GM12878 (cell line): Measurements from ENCODE around the gene TMEM235. TPM values are rescaled to one million over a fixed set of nuclear protein-coding genes. Genes with fewer than 3 reads are reported as not detected.

Experiments
- ETV6 ChIP-seq, 2 experiments: fragments of 450-650 bp in 1 of 2; IDR thresholded peaks in 1 of 2; conservative IDR thresholded peaks in 1 of 2; 2 replicates each; pipeline ENCODE4 v1.6.1; 2014; ENCODE audit warnings: antibody characterized with exemption in 1 of 2, borderline replicate concordance in 1 of 2, low read depth in 1 of 2, mild to moderate bottlenecking in 1 of 2, moderate library complexity in 1 of 2
- IKZF2 ChIP-seq, 2 experiments: fragments of 450-650 bp; IDR thresholded peaks; 2 replicates each; pipeline ENCODE4 v1.6.1; 2017; ENCODE audit warnings: mild to moderate bottlenecking in 2 of 2, moderate library complexity in 2 of 2
- NBN ChIP-seq: fragments of 450-650 bp; IDR thresholded peaks from 2 replicates; pipeline ENCODE4 v1.6.1; 2016
- NFIC ChIP-seq: IDR thresholded peaks from 2 replicates; pipeline ENCODE4 v1.6.1; 2012; ENCODE audit warnings: low read depth, mild to moderate bottlenecking, inconsistent platforms, low read length, moderate library complexity
- STAT1 ChIP-seq: fragments of 450-650 bp; conservative IDR thresholded peaks from 2 replicates; pipeline ENCODE4 v1.6.1; 2014; ENCODE audit warnings: antibody characterized with exemption, mild to moderate bottlenecking
- YY1 ChIP-seq: IDR thresholded peaks from 2 replicates; pipeline ENCODE4 v1.6.1; 2011; ENCODE audit warnings: low read depth, mild to moderate bottlenecking, low read length
- polyA plus RNA-seq, 11 experiments: library from polyadenylated mRNA; depleted of rRNA in 4 of 11; unstranded in 6 of 11; stranded (reverse) in 5 of 11; fragments of >200 nt; fragmentation: Nextera tagmentation in 4 of 11; fragmentation: Illumina TruSeq in 1 of 11; extraction: Ambion mirVana in 4 of 11; extraction: Trizol in 1 of 11; gene quantifications; 1 replicate in 1 of 11; 2 replicates in 10 of 11; pipeline versions ENCODE4 v1.2.1 to v1.2.3, GENCODE V29; 2011 to 2016; ENCODE audit warnings: inconsistent platforms in 2 of 11, missing spikeins in 2 of 11, low read depth in 1 of 11
- small RNA-seq: library from RNA; depleted of rRNA; stranded (forward); fragments of <200 nt; gene quantifications from one replicate; pipeline ENCODE3, GENCODE V24; 2014
- total RNA-seq, 4 experiments: library from RNA; depleted of rRNA in 3 of 4; stranded (reverse); fragments of >200 nt in 3 of 4; fragmentation: Illumina TruSeq in 1 of 4; extraction: Trizol in 1 of 4; gene quantifications; 2 replicates each; pipeline versions ENCODE4 v1.2.1 to v1.2.3, GENCODE V29; 2013 to 2021
- TF ChIP-seq, protein P1 (sequence below): fragments of 150-350 bp; IDR thresholded peaks from 2 replicates; pipeline ENCODE4 v1.6.1; 2014; ENCODE audit warnings: mild to moderate bottlenecking, low read depth, low read length
- TF ChIP-seq, protein P2 (sequence below): IDR thresholded peaks from 2 replicates; pipeline ENCODE4 v1.6.1; 2012; ENCODE audit warnings: mild to moderate bottlenecking, low read depth, low read length
- TF ChIP-seq, protein P3 (sequence below): fragments of 450-650 bp; IDR thresholded peaks from 2 replicates; pipeline ENCODE4 v1.6.1; 2016; ENCODE audit warnings: mild to moderate bottlenecking

TMEM235 gene
- total and polyA plus RNA-seq, 10 of the 15 experiments (the other 5 are each of a cell fraction or from before 2014, with no cell fraction given): not detected

DNA sequence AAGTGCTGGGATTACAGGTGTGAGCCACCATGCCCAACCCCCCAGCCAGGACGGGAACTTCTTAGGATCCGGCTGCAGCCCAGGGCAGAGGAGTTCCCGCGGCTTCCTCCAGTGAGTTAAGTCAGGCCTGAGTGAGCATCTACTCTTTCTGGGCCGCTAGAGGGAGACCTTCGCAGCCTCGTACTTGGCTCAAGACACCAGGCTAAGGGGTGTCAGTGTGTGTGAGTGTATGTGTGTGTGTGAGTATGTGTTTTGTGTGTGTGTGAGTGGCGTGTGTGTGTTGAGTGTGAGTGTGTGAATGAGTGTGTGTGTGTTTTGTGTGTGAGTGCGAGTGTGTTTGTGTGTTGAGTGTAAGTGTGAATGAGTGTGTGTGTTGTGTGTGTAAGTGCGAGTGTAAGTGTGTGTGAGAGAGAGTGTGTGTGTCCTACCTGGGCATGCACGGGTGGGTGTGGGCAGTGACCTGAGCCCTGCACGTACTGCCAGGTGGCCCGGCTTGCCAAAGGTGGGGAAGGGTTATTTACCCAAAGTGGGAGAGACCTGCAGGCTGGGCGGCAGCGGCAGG, 58.5 kb downstream of the TMEM235 start (continued):
- TF ChIP-seq, protein P1, sequence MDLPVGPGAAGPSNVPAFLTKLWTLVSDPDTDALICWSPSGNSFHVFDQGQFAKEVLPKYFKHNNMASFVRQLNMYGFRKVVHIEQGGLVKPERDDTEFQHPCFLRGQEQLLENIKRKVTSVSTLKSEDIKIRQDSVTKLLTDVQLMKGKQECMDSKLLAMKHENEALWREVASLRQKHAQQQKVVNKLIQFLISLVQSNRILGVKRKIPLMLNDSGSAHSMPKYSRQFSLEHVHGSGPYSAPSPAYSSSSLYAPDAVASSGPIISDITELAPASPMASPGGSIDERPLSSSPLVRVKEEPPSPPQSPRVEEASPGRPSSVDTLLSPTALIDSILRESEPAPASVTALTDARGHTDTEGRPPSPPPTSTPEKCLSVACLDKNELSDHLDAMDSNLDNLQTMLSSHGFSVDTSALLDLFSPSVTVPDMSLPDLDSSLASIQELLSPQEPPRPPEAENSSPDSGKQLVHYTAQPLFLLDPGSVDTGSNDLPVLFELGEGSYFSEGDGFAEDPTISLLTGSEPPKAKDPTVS: 0 out of 2 replicates have a peak, but pooled peaks have one; percentile 24
- TF ChIP-seq IKZF2 (IDR thresholded peaks at IDR 0.05) (peak; percentile 70 to 75; a peak in 3 of 4 replicates), NBN (peak; percentile 99), YY1 (0 out of 2 replicates have a peak, but pooled peaks have one; percentile 54), NFIC (no peak), ETV6 (conservative IDR thresholded peaks at IDR 0.05 in 1 of 2, IDR thresholded peaks at IDR 0.05 in 1 of 2; ENCODE audit: borderline replicate concordance in 1 of 2, low read depth in 1 of 2) (no peak), STAT1 (no peak)
- TF ChIP-seq, protein P2, sequence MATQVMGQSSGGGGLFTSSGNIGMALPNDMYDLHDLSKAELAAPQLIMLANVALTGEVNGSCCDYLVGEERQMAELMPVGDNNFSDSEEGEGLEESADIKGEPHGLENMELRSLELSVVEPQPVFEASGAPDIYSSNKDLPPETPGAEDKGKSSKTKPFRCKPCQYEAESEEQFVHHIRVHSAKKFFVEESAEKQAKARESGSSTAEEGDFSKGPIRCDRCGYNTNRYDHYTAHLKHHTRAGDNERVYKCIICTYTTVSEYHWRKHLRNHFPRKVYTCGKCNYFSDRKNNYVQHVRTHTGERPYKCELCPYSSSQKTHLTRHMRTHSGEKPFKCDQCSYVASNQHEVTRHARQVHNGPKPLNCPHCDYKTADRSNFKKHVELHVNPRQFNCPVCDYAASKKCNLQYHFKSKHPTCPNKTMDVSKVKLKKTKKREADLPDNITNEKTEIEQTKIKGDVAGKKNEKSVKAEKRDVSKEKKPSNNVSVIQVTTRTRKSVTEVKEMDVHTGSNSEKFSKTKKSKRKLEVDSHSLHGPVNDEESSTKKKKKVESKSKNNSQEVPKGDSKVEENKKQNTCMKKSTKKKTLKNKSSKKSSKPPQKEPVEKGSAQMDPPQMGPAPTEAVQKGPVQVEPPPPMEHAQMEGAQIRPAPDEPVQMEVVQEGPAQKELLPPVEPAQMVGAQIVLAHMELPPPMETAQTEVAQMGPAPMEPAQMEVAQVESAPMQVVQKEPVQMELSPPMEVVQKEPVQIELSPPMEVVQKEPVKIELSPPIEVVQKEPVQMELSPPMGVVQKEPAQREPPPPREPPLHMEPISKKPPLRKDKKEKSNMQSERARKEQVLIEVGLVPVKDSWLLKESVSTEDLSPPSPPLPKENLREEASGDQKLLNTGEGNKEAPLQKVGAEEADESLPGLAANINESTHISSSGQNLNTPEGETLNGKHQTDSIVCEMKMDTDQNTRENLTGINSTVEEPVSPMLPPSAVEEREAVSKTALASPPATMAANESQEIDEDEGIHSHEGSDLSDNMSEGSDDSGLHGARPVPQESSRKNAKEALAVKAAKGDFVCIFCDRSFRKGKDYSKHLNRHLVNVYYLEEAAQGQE: no peak
- TF ChIP-seq, protein P3, sequence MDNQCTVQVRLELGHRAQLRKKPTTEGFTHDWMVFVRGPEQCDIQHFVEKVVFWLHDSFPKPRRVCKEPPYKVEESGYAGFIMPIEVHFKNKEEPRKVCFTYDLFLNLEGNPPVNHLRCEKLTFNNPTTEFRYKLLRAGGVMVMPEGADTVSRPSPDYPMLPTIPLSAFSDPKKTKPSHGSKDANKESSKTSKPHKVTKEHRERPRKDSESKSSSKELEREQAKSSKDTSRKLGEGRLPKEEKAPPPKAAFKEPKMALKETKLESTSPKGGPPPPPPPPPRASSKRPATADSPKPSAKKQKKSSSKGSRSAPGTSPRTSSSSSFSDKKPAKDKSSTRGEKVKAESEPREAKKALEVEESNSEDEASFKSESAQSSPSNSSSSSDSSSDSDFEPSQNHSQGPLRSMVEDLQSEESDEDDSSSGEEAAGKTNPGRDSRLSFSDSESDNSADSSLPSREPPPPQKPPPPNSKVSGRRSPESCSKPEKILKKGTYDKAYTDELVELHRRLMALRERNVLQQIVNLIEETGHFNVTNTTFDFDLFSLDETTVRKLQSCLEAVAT: peak; percentile 94

Small RNA genes within 50 kb of the gene (small RNA-seq; reads per million reads assigned to genes)
- gene AC087645.1: not detected

Other genes starting within 250 kb of the TMEM235 start
Only the 7 nearest of the 9 such genes appear.
- 104 and 117 TPM in 2 replicates for gene TMC6, start 102.9 kb upstream of the TMEM235 start, total RNA-seq (2014; rRNA removed)
- gene TMC6, start 102.9 kb upstream of the TMEM235 start, total RNA-seq (2014; rRNA removed; fragmentation: Illumina TruSeq; extraction: Trizol): 34.2 and 39.1 TPM in 2 replicates
- 206 and 232 TPM in 2 replicates for gene TMC6, start 102.9 kb upstream of the TMEM235 start, total RNA-seq (2021)
- 25.6 and 38.0 TPM in 2 replicates for gene TMC6, start 102.9 kb upstream of the TMEM235 start, polyA plus RNA-seq (2011; rRNA removed)
- 2.0 and 20.0 TPM in 2 replicates for gene TMC6, start 102.9 kb upstream of the TMEM235 start, polyA plus RNA-seq (2014; fragmentation: Illumina TruSeq; extraction: Trizol)
- 10 to 100 TPM in 1 of 2 experiments, 1 to 10 TPM in 1; 1.9 to 11.5 TPM for gene TMC6, start 102.9 kb upstream of the TMEM235 start, polyA plus RNA-seq (2014; fragmentation: Nextera tagmentation; extraction: Ambion mirVana)
- 136 and 153 TPM in 2 replicates for gene TMC6, start 102.9 kb upstream of the TMEM235 start, polyA plus RNA-seq (2014; rRNA removed)
- 10 to 100 TPM; 82.0 to 94.4 TPM for gene TMC6, start 102.9 kb upstream of the TMEM235 start, polyA plus RNA-seq (2016; fragmentation: Nextera tagmentation; extraction: Ambion mirVana)
- gene TMC8, start 100.9 kb upstream of the TMEM235 start, total RNA-seq (2014; rRNA removed): 40.9 and 41.9 TPM in 2 replicates
- gene TMC8, start 100.9 kb upstream of the TMEM235 start, total RNA-seq (2014; rRNA removed; fragmentation: Illumina TruSeq; extraction: Trizol): 22.2 and 25.4 TPM in 2 replicates
- 120 and 128 TPM in 2 replicates for gene TMC8, start 100.9 kb upstream of the TMEM235 start, total RNA-seq (2021)
- gene TMC8, start 100.9 kb upstream of the TMEM235 start, polyA plus RNA-seq (2011; rRNA removed): 19.5 and 36.5 TPM in 2 replicates
- gene TMC8, start 100.9 kb upstream of the TMEM235 start, polyA plus RNA-seq (2014; fragmentation: Illumina TruSeq; extraction: Trizol): 16.7 and 45.9 TPM in 2 replicates
- 1 to 10 TPM; 2.7 to 8.4 TPM for gene TMC8, start 100.9 kb upstream of the TMEM235 start, polyA plus RNA-seq (2014; fragmentation: Nextera tagmentation; extraction: Ambion mirVana)
- gene TMC8, start 100.9 kb upstream of the TMEM235 start, polyA plus RNA-seq (2014; rRNA removed): 118 and 129 TPM in 2 replicates
- 10 to 100 TPM; 38.2 to 48.1 TPM for gene TMC8, start 100.9 kb upstream of the TMEM235 start, polyA plus RNA-seq (2016; fragmentation: Nextera tagmentation; extraction: Ambion mirVana)
- 2.1 and 5.9 TPM in 2 replicates for gene C17orf99, start 85.2 kb upstream of the TMEM235 start, total RNA-seq (2014; rRNA removed)
- gene C17orf99, start 85.2 kb upstream of the TMEM235 start, total RNA-seq (2014; rRNA removed; fragmentation: Illumina TruSeq; extraction: Trizol): 1.6 and 1.9 TPM in 2 replicates
- 3.1 and 4.4 TPM in 2 replicates for gene C17orf99, start 85.2 kb upstream of the TMEM235 start, total RNA-seq (2021)
- 2.2 and 3.5 TPM in 2 replicates for gene C17orf99, start 85.2 kb upstream of the TMEM235 start, polyA plus RNA-seq (2011; rRNA removed)
- gene C17orf99, start 85.2 kb upstream of the TMEM235 start, polyA plus RNA-seq (2014; fragmentation: Illumina TruSeq; extraction: Trizol): 0.22 and 1.4 TPM in 2 replicates
- gene C17orf99, start 85.2 kb upstream of the TMEM235 start, polyA plus RNA-seq (2014; fragmentation: Nextera tagmentation; extraction: Ambion mirVana): under 1 TPM; 0.20 to 0.48 TPM
- gene C17orf99, start 85.2 kb upstream of the TMEM235 start, polyA plus RNA-seq (2014; rRNA removed): 4.8 and 5.6 TPM in 2 replicates
- 1 to 10 TPM; 3.0 to 4.5 TPM for gene C17orf99, start 85.2 kb upstream of the TMEM235 start, polyA plus RNA-seq (2016; fragmentation: Nextera tagmentation; extraction: Ambion mirVana)
- gene SYNGR2, start 63.0 kb upstream of the TMEM235 start, total RNA-seq (2014; rRNA removed): 189 and 212 TPM in 2 replicates
- 112 and 126 TPM in 2 replicates for gene SYNGR2, start 63.0 kb upstream of the TMEM235 start, total RNA-seq (2014; rRNA removed; fragmentation: Illumina TruSeq; extraction: Trizol)
- gene SYNGR2, start 63.0 kb upstream of the TMEM235 start, total RNA-seq (2021): 291 and 310 TPM in 2 replicates
- gene SYNGR2, start 63.0 kb upstream of the TMEM235 start, polyA plus RNA-seq (2011; rRNA removed): 134 and 329 TPM in 2 replicates
- 69.3 and 212 TPM in 2 replicates for gene SYNGR2, start 63.0 kb upstream of the TMEM235 start, polyA plus RNA-seq (2014; fragmentation: Illumina TruSeq; extraction: Trizol)
- gene SYNGR2, start 63.0 kb upstream of the TMEM235 start, polyA plus RNA-seq (2014; fragmentation: Nextera tagmentation; extraction: Ambion mirVana): 10 to 100 TPM in 1 of 2 experiments, 1 to 10 TPM in 1; 4.4 to 28.8 TPM
- 310 and 312 TPM in 2 replicates for gene SYNGR2, start 63.0 kb upstream of the TMEM235 start, polyA plus RNA-seq (2014; rRNA removed)
- gene SYNGR2, start 63.0 kb upstream of the TMEM235 start, polyA plus RNA-seq (2016; fragmentation: Nextera tagmentation; extraction: Ambion mirVana): 100 to 1,000 TPM; 491 to 529 TPM
- gene TK1, start 44.6 kb upstream of the TMEM235 start, total RNA-seq (2014; rRNA removed): 93.2 and 102 TPM in 2 replicates
- gene TK1, start 44.6 kb upstream of the TMEM235 start, total RNA-seq (2014; rRNA removed; fragmentation: Illumina TruSeq; extraction: Trizol): 49.9 and 53.4 TPM in 2 replicates
- gene TK1, start 44.6 kb upstream of the TMEM235 start, total RNA-seq (2021): 89.7 and 96.3 TPM in 2 replicates
- gene TK1, start 44.6 kb upstream of the TMEM235 start, polyA plus RNA-seq (2011; rRNA removed): 32.6 and 62.7 TPM in 2 replicates
- 27.4 and 55.2 TPM in 2 replicates for gene TK1, start 44.6 kb upstream of the TMEM235 start, polyA plus RNA-seq (2014; fragmentation: Illumina TruSeq; extraction: Trizol)
- gene TK1, start 44.6 kb upstream of the TMEM235 start, polyA plus RNA-seq (2014; fragmentation: Nextera tagmentation; extraction: Ambion mirVana): 10 to 100 TPM in 1 of 2 experiments, 1 to 10 TPM in 1; 4.6 to 13.0 TPM
- gene TK1, start 44.6 kb upstream of the TMEM235 start, polyA plus RNA-seq (2014; rRNA removed): 127 and 128 TPM in 2 replicates
- gene TK1, start 44.6 kb upstream of the TMEM235 start, polyA plus RNA-seq (2016; fragmentation: Nextera tagmentation; extraction: Ambion mirVana): 100 to 1,000 TPM; 168 to 175 TPM
- gene AFMID, start 44.3 kb upstream of the TMEM235 start, total RNA-seq (2014; rRNA removed): 60.7 and 79.9 TPM in 2 replicates
- 51.9 and 54.3 TPM in 2 replicates for gene AFMID, start 44.3 kb upstream of the TMEM235 start, total RNA-seq (2014; rRNA removed; fragmentation: Illumina TruSeq; extraction: Trizol)
- gene AFMID, start 44.3 kb upstream of the TMEM235 start, total RNA-seq (2021): 45.8 and 47.0 TPM in 2 replicates
- 46.3 and 58.9 TPM in 2 replicates for gene AFMID, start 44.3 kb upstream of the TMEM235 start, polyA plus RNA-seq (2011; rRNA removed)
- 70.8 and 77.9 TPM in 2 replicates for gene AFMID, start 44.3 kb upstream of the TMEM235 start, polyA plus RNA-seq (2014; fragmentation: Illumina TruSeq; extraction: Trizol)
- gene AFMID, start 44.3 kb upstream of the TMEM235 start, polyA plus RNA-seq (2014; fragmentation: Nextera tagmentation; extraction: Ambion mirVana): 10 to 100 TPM; 50.3 to 98.8 TPM
- 51.2 and 68.7 TPM in 2 replicates for gene AFMID, start 44.3 kb upstream of the TMEM235 start, polyA plus RNA-seq (2014; rRNA removed)
- gene AFMID, start 44.3 kb upstream of the TMEM235 start, polyA plus RNA-seq (2016; fragmentation: Nextera tagmentation; extraction: Ambion mirVana): 10 to 100 TPM; 36.1 to 41.3 TPM
- gene BIRC5, start 17.4 kb upstream of the TMEM235 start, total RNA-seq (2014; rRNA removed): 104 and 105 TPM in 2 replicates
- 64.3 and 74.8 TPM in 2 replicates for gene BIRC5, start 17.4 kb upstream of the TMEM235 start, total RNA-seq (2014; rRNA removed; fragmentation: Illumina TruSeq; extraction: Trizol)
- 73.8 and 76.9 TPM in 2 replicates for gene BIRC5, start 17.4 kb upstream of the TMEM235 start, total RNA-seq (2021)
- 41.0 and 49.0 TPM in 2 replicates for gene BIRC5, start 17.4 kb upstream of the TMEM235 start, polyA plus RNA-seq (2011; rRNA removed)
- 31.4 and 51.7 TPM in 2 replicates for gene BIRC5, start 17.4 kb upstream of the TMEM235 start, polyA plus RNA-seq (2014; fragmentation: Illumina TruSeq; extraction: Trizol)
- gene BIRC5, start 17.4 kb upstream of the TMEM235 start, polyA plus RNA-seq (2014; fragmentation: Nextera tagmentation; extraction: Ambion mirVana): 10 to 100 TPM; 89.2 to 92.4 TPM
- gene BIRC5, start 17.4 kb upstream of the TMEM235 start, polyA plus RNA-seq (2014; rRNA removed): 115 and 119 TPM in 2 replicates
- gene BIRC5, start 17.4 kb upstream of the TMEM235 start, polyA plus RNA-seq (2016; fragmentation: Nextera tagmentation; extraction: Ambion mirVana): 100 to 1,000 TPM; 163 to 175 TPM